ENCODE data around the gene CHRNB4.
"Not testable (repeated sequence)": the region's sequence is repeated elsewhere in the genome, so short reads cannot be mapped to it uniquely, and the experiment has no call there.

Gene CHRNB4

DNA sequence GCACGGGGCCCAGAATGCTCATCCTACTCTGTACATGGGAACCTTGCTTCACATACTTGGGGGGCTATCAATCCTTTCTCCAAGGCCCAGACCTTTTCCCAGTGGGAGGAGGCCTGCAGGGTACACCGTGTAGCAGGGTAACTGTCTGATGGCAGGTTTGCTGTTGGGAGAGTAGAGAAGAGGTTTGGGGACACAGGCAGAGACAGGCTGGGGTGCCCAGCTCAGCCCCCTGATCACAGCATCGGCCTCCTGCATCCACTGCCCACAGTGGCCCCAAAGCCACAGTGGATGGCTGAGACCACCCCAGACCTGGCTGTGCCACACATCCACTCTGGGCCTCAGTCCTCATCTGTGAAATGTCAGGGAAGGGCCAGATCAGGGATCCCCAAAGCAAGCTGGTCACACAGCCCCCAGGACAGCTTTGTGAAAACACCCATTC lies 25.8 kb downstream of the CHRNB4 start:
- DNase-seq: no peak

GRCh38 chr15:78614021-78614420 lies 27.0 kb downstream of the CHRNB4 start:
- no peak for DNase-seq

DNA sequence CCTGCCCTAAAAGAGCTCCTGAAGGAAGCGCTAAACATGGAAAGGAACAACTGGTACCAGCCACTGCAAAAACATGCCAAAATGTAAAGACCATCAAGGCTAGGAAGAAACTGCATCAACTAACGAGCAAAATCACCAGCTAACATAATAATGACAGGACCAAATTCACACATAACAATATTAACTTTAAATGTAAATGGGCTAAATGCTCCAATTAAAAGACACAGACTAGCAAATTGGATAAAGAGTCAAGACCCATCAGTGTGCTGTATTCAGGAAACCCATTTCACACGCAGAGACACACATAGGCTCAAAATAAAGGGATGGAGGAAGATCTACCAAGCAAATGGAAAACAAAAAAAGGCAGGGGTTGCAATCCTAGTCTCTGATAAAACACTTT lies 31.5 kb downstream of the CHRNB4 start:
- DNase-seq: not testable (repeated sequence)

DNA sequence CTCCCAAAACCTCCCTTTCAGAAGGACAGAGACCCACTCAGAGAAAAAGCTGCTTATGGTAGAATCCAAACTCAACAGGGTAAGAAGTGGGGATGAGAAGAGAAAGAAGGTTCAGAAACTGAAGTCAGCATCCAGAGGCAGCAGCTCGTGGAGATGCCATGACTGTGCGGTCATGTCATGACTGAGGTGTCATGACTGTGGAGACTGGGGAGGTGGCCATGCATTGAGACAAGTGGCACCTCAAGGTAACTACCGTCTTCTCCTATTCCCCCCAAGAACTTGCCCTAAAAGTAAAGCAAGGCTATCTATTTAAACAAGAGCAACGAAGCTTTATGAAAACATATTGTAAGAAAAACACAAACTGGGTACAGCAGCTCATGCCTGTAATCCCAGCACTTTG lies 35.3 kb downstream of the CHRNB4 start:
- no peak for DNase-seq

DNA sequence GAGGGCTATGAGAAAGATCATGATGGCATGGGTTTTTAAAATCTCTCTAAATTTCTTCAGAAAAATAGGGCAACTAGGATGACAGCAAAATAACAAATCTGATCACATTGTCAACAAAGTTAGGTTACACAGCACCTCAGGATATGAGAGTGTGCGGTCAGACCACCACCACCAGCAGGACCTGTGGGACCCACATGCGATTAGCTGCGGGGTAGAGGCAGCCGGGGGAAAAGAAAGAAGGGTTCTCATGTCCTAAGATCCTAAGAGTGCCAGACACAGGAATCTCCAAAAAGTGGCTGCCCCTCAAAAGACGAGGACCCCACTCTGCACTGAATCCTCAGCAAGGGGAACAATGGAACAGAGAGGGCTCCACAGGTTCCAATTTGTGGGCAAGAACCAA lies 35.8 kb downstream of the CHRNB4 start:
- no peak for DNase-seq

DNA sequence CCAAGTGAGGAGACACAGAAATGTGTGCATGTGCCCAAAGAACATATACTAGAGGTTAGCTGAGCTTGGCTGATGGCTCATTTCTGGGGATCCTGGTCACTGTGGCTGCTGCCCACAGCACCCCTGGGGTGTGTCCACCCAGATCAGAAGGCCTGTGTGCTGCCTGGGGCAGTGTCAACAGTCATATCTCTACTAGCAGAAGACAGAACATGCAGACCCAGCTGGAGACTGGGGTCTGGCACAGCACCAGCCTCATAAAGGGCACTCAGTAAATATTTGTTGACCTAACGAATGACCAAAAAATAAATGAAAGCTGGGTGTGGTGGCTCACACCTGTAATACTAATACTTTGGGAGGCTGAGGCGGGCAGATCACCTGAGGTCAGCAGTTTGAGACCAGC lies 36.6 kb downstream of the CHRNB4 start:
- DNase-seq: no peak

DNA sequence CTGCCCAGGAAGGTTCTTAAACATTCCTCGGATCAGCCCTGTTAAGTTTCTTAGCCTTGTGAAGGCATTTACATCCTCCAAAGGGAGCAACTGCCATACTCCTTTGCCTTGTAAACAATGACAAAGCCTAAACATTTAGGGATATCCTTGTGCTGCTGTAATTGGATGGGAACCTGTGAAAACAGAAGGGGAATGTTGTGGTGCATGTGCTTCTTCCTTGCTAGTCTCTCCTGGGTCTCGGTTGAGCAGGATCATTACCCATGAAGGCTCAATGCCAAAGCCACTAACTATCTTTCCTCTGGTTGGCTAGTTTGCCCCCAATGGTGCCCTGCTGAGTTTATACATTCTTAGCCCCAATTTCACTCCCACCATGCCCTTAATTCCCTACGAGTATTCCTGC lies 37.5 kb downstream of the CHRNB4 start:
- DNase-seq: no peak

GRCh38 chr15:78599189-78599588 lies 41.8 kb downstream of the CHRNB4 start:
- DNase-seq: no peak

DNA sequence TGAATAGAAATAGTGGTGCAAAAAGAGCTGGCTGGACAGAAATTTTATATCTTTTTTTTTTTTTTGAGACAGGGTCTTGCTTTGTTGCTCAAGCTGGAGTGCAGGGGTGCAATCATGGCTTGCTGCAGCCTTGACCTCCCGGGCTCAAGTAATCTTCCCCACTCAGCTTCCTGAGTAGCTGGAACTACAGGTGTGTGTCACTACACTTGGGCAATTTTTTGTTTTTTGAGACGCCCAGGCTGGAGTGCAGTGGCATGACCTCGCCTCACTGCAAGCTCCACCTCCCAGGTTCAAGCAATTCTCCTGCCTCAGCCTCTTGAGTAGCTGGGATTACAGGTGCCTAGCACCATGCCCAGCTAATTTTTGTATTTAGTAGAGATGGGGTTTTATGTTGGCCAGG lies 42.7 kb downstream of the CHRNB4 start:
- no peak for DNase-seq

DNA sequence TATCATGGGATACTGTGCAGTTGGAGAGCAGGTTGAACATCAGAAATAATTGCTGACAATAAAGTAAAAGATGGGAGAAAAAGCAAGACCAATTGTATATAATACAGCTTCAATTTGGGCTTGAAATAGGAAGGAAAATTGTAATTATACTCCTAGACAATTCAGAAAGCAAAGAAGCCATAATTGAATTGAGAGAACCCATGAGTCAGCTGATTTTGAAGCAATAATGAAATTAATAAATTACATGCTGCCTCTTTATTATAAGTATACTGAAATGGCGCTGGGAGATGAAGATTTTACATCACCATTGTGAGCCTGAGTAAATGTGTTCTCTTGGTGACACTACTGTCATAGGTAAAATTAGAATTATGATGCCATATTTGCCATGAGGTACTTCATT lies 43.4 kb downstream of the CHRNB4 start:
- DNase-seq: no peak

- no peak for DNase-seq
Measured at GRCh38 chr15:78574944-78575343, 66.1 kb downstream of the CHRNB4 start.

Data from activated CD4-positive, alpha-beta T cell treated with anti-CD3 and anti-CD28 coated beads for 4 hours (primary cell).